ENCODE results near the gene CSF3R.
A peak's percentile ranks its signal among the peaks of the same experiment; 100 is the strongest.
"Not testable (repeated sequence)": the region's sequence is repeated elsewhere in the genome, so short reads cannot be mapped to it uniquely, and the experiment has no call there.

The CSF3R gene

GRCh38 chr1:36481091-36481490 is 1.6 kb downstream of the CSF3R start:
- DNase-seq = no peak

GRCh38 chr1:36480161-36480560 is 2.6 kb downstream of the CSF3R start:
- no peak for DNase-seq

- no peak for DNase-seq
Observed at GRCh38 chr1:36479505-36480051, 3.1 kb downstream of the CSF3R start.

GRCh38 chr1:36477615-36478014 is 5.1 kb downstream of the CSF3R start:
- DNase-seq = not testable (repeated sequence)

GRCh38 chr1:36476945-36477344 is 5.8 kb downstream of the CSF3R start:
- DNase-seq = no peak

GRCh38 chr1:36475910-36476604 is 6.7 kb downstream of the CSF3R start:
- DNase-seq = no peak

- no peak for DNase-seq
Observed at GRCh38 chr1:36475341-36475740, 7.4 kb downstream of the CSF3R start.

GRCh38 chr1:36472656-36473055 is 10.1 kb downstream of the CSF3R start:
- DNase-seq = no peak

- DNase-seq = peak; percentile 29
Observed at GRCh38 chr1:36471830-36472641, 10.7 kb downstream of the CSF3R start.

GRCh38 chr1:36469163-36469562 is 13.6 kb downstream of the CSF3R start:
- no peak for DNase-seq

GRCh38 chr1:36467700-36468455 is 14.8 kb downstream of the CSF3R start:
- no peak for DNase-seq

- no peak for DNase-seq
Observed at GRCh38 chr1:36467027-36467410, 15.7 kb downstream of the CSF3R start.

GRCh38 chr1:36466370-36467026 is 16.2 kb downstream of the CSF3R start:
- no peak for DNase-seq

GRCh38 chr1:36465731-36466369 is 16.9 kb downstream of the CSF3R start:
- no peak for DNase-seq

GRCh38 chr1:36464605-36465393 is 17.9 kb downstream of the CSF3R start:
- peak; percentile 87 for DNase-seq

- DNase-seq = peak; percentile 99
Observed at GRCh38 chr1:36463803-36464604, 18.7 kb downstream of the CSF3R start, which contains the start of gene MRPS15. Gene MRPS15, minus strand, starts transcription at chr1:36464384. Its CDS starts 109 bp downstream, at chr1:36464275.

- no peak for DNase-seq
Observed at GRCh38 chr1:36463463-36463802, 19.3 kb downstream of the CSF3R start.

- DNase-seq = no peak
Observed at GRCh38 chr1:36458910-36459309, 23.8 kb downstream of the CSF3R start.

- no peak for DNase-seq
Observed at GRCh38 chr1:36457691-36458090, 25.0 kb downstream of the CSF3R start.

GRCh38 chr1:36456391-36456928 is 26.3 kb downstream of the CSF3R start:
- DNase-seq = no peak
